Measurements from ENCODE around the gene MAML1.

DNA sequence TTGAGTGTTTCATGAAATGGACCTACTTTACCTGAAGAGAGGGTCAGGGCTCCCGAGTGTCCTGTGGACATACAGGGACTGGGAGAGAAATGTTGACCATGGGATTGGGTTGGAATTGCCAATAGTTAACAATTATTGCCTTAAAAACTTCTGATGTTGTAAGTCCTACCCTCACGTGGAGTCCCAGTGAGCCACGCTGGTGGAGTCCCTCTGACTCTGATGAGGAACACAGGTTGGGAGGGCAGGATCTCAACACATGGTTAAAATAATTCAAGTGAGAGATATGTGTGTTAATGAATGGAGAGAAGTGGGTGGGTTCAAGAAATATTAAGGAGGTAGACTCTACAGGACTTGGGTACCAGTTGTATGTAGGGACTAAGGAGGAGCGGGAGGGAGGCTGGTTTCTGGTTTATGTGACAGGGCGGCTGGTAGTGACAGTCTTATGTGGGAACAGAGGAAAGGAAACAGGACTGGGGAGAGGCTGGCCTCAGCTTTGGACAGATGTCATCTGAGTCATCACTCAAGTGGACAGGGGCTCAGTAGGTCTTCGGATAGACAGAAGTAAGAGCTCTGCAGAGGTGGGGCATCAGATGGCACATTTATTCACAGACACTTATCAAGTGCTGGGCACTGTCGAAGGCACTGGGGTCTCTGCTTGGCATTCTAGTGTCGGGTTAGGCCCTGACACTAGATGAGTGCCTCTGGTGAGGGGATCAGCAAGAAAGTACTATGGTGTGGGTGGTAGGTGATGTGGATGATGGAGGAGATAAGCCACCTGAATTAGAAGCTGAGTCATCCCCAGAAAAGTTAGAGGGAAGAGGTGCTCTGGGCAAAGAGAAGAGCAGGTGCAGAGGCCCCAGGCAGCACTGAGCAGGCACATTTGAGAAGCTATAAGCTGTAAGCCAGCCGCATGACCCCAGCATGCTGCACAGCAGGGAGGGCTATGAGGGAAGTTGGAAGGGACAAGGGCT is 27.2 kb downstream of the MAML1 start:
- TF ChIP-seq, protein P1, sequence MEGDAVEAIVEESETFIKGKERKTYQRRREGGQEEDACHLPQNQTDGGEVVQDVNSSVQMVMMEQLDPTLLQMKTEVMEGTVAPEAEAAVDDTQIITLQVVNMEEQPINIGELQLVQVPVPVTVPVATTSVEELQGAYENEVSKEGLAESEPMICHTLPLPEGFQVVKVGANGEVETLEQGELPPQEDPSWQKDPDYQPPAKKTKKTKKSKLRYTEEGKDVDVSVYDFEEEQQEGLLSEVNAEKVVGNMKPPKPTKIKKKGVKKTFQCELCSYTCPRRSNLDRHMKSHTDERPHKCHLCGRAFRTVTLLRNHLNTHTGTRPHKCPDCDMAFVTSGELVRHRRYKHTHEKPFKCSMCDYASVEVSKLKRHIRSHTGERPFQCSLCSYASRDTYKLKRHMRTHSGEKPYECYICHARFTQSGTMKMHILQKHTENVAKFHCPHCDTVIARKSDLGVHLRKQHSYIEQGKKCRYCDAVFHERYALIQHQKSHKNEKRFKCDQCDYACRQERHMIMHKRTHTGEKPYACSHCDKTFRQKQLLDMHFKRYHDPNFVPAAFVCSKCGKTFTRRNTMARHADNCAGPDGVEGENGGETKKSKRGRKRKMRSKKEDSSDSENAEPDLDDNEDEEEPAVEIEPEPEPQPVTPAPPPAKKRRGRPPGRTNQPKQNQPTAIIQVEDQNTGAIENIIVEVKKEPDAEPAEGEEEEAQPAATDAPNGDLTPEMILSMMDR (IDR thresholded peaks at IDR 0.05; ENCODE audit: borderline replicate concordance, extremely low read depth, low read length, poor library complexity, severe bottlenecking): no peak
- no peak for TF ChIP-seq EZH2 (IDR thresholded peaks at IDR 0.05; ENCODE audit: borderline replicate concordance, low read depth, low read length, severe bottlenecking)
